NOMO-1 treated with dmso at 0.1 percent for 144 hours (cell line): ENCODE results near the gene UBE2O.
A peak's percentile ranks its signal among the peaks of the same experiment; 100 is the strongest.

ENCODE experiments used
- DNase-seq: peaks from one replicate; lab custom pipeline; 2025; ENCODE audit not compliant: unreplicated experiment; lab: John Stamatoyannopoulos, UW

Gene UBE2O

DNA sequence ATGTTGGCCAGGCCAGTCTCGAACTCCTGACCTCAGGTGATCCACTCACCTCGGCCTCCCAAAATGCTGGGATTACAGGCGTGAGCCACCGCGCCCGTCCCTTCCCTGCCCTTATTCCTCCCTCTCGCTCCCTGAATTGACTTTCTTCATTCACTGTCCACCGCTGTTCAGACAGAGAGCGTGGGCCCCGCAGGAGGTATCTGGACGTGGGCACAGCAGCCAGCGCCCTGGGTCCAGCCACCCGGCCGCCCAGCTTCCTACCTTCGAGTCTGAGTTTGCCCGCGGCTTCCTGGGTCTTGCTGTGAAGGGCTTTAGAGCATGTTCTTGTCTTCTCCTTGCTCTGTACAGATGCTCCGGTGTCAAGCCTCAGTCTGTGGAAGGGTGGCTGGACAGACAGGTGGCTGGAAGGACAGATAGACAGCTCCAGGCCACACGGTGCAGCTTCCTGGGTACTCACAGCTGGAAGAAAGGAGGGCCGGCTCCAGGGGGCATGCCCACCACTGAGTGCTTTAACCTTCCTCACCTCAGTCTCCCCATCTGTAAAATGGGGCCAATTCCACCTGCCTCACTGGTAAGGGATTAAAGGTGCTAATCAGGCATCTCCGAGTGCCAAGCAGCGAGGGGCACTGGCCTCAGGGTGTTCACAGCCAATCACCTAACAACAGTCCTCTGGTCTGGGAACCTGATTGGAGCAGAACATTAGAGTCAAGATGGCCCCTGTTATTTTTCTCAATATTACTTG, 34.7 kb upstream of the UBE2O start:
- no peak for DNase-seq

GRCh38 chr17:76485569-76485968, 32.6 kb upstream of the UBE2O start:
- DNase-seq = no peak

DNA sequence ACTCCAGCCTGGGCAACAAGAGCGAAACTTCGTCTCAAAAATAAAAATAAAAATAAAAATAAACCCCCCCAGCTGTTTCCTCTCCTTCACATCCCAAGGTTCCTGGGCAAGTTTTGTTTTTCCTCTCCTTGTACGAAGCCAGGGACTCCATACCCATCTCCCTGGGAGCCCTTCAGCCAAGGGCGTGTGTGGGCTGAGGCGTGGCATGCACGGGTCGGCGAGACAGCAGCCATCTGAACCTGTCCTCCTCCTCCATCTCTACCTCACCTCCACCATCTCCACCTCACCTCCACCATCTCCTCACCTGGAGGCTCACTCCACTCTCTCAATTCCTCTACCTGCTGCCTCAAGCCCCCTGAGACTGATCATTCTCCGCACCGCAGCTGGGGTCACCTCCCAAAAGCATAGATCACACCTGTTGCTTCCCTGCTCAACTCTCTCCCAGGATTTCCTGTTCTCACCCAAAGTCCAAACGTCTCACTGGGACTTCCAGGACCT, 31.3 kb upstream of the UBE2O start:
- DNase-seq = no peak

- DNase-seq = no peak
Measured at GRCh38 chr17:76481071-76481655, 28.2 kb upstream of the UBE2O start.

DNA sequence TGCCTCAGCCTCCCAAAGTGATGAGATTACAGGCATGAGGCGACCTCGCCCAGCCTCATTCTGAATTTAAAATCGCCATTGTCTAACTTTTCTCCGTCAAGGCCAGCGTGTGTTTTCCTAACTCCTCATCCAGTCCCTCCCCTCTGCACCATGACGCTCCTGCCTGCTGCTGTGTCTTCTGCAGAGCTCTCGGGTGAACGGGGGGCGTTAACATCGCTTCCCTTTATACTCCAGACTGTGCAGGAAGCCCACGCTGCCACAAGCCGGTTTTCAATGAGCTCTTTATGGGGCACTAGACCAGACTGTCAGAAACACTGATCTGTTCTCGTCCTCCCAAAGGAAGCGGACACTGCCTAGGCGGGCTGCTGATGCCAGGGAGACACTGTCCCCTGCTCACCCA, 27.7 kb upstream of the UBE2O start:
- peak; percentile 41 for DNase-seq

GRCh38 chr17:76479515-76480060, 26.6 kb upstream of the UBE2O start:
- DNase-seq = no peak

DNA sequence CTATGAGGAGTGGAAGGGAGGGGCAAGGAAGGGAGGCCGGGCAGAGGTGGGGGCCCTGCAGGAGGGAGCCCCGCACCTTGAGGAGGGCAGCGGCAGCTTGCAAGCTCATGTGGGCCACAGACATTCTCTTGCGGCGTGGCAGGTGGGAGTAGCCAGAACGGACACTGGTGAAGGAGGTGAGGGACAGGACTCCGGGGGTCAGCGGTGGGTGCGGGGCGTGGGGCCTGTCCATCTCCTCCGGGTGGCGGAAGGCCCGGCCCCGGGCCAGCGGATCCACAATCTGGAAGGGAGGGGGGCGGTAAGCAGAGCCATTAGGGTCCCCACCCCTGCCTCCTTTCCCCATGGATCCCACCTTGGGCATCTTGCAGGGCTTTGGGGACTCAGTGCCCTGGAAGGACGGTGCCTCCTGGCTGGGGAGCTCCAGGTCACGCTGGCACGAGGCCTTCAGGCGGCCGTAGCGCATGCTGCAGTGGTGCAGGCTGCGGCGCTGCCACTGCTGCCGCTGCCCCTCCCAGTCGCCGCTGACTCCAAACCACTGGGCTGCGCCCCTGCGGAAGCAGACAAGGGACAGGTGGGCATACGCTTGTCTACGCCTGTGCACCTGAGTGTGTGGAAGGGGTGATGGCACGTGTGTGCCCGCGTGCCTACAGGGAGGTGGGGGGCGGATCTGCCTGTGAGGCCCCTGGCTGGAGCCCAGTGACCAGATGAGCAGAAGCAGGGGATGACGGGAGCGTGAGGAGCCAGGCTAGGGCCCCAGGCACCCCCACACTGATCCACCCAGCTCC, 26.0 kb upstream of the UBE2O start:
- no peak for DNase-seq

GRCh38 chr17:76478097-76478496, 25.1 kb upstream of the UBE2O start:
- no peak for DNase-seq

- no peak for DNase-seq
Measured at GRCh38 chr17:76477576-76477975, 24.6 kb upstream of the UBE2O start.

DNA sequence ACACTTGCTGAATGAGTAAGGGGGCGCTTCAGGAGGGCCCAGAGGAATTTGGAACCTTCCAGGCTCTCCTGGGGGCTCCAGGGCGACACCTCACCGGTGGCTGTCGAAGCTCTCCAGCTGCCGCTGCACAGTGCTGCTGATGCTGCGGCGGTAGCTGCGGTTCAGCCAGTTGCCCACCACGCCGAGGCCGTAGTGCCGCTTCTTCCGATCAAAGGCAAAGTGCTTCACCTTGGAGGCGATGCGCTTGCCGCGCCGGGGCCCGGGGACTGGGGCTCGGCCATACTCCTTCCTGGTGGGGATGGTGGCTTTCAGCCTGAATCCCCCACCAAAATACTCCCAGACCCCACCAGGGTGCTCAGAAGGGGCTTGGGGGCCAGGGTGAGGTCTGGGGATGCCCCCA, 23.8 kb upstream of the UBE2O start:
- DNase-seq = no peak

GRCh38 chr17:76475302-76475701, 22.4 kb upstream of the UBE2O start:
- no peak for DNase-seq

GRCh38 chr17:76474894-76475293, 21.9 kb upstream of the UBE2O start:
- no peak for DNase-seq

DNA sequence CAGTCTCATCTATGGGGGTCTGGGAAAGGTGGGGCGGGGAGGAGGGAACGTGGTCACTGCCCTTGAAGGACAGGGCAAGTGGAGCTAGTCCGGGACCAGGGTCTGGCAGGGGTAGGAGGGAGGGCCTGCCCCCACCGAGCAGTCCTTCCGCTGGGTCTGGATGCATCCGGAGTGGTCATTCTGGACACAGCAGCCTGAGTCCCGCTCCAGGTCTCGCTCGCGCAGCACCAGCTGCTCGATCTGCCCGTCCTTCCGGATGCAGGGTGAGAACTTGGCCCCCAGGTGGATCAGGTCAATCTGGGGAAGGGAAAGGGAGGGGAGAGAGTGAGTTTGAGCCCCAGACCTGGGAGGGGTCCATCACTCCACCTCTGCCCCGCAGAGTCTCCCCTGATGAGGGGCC, 21.3 kb upstream of the UBE2O start:
- no peak for DNase-seq

GRCh38 chr17:76473541-76473985, 20.6 kb upstream of the UBE2O start:
- no peak for DNase-seq

GRCh38 chr17:76472726-76473125, 19.8 kb upstream of the UBE2O start:
- DNase-seq = no peak

DNA sequence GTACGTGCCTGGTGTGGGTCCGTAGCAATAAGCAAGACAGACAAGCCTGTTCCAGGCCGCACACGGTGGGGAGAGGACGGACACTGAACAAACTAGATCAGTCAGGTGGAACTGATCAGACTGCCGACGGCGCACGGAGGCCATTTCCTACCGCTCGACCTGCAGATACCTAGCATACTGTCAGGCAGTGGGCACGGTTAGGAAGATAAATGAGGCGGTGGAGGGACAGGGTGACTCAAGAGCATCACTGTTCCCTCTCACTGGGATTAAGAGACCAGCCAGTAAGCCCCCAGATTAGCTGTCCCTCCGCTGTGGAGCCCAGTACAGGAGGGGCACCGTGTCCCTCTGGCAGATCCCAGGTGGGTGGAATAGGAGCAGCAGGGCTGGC, 19.3 kb upstream of the UBE2O start:
- DNase-seq = no peak

DNA sequence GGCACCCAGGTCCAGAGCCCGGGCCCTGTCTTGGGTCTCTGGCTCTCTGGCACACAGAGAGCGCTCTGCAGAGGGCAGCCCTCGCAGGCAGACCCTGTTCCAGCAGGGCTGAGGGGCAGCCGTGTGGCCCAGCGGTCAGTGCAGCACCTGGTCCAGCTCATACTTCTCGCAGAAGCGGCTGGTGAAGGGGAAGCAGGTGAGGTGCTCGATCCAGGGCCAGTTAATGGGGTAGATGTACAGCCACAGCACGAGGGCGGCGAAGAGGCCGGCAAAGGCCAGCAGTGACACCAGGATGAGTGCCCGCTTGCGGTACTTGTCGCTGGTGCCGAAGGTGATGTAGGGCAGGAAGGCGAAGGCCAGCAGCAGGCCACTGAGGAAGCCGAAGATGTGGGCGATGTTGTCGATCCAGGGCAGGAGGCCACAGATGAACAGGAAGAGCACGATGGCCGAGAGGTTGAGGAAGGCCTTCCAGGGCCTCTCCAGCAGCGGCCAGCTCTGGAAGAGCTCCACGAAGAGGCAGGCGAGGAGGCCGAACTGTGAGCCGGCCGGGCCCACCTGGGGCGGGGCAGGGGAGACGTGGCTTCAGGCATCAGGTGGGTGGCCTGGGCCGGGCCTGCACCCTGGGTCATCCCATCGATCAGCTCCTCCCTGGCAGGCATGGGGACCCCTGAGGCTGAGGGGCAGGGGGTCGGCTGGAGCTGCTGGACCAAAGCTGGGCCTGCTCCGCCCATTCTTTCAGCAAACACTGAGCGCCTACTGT, 18.7 kb upstream of the UBE2O start:
- no peak for DNase-seq

DNA sequence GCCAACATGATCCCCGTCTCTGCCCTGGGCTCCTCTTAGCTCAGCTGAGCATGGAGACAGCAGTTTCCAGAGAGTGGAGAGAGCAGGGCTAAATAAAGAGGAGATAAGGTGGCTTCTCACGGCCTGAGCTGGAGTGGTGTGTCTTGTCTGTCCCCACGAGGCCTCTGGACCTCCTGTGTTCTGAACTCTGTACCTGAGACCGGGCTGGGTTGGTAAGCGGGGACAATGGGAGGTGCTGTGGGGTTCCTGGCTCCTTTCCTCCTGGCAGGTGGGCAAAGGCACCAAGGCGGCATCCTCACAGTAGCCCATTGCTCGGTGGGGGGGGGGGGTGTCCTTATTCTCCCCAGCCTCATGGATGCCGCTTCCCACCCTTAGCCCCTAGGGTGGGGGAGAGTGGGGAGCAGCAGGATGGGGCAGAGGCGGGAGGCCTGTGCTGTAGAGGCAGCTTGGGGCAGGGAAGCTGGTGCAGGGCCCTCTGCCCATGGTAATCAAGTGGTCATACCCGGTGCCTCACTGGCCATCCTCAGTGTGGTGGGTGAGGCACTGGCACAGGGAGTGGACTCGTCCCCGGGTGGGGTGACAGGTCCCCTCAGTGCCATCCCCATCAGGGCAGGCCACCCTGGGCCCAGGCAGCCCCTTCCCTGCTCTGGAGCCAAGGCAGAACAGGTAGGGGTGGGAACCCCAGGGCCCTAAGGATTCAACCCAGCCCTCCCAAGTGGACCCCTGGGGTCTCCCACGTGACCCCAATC, 17.2 kb upstream of the UBE2O start:
- no peak for DNase-seq

GRCh38 chr17:76469076-76469990, 16.4 kb upstream of the UBE2O start:
- DNase-seq = no peak
